Measurements from ENCODE around the gene BSND. TPM values are rescaled to one million over a fixed set of nuclear protein-coding genes. Genes with fewer than 3 reads are reported as not detected.

Gene BSND
- total and polyA plus RNA-seq, 9 of the 15 experiments (the other 6 are each of a cell fraction or from before 2014, with no cell fraction given): not detected

DNA sequence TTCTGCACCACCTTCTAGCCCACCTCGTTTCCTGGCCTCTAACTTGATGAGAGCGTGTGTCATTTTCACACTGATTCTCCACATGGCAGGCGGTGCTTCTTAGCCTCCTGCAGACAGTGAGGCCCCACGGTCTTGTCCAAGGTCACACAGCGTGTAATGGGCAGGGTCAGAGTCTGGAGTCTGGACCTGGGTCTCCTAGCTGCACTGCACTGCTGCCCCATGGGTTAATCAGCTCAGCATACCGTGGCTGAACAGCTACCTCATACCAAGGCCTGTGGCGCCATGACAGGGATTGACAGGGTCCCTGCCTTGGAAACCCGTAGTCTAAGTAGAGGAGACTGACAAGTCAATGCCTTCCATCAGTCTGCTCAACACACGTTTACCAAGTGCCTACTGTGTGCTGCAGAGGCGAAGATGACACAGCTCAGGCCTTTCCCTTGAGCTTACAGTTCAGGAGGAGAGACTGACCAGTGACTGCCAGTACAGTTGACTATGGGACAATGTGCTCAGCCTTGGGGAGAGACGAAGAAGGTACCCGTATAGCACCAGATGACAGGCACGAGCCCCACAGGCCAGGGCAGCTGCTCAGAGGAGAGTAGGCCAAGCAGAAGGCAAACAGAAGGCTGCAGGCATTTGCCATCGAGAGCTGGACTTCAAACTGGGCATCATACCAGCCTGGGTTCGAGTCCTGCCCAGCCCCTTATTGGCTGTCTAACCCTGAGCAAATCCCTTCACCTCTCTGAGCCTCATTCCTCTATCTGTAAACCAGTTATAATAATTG, 46.1 kb downstream of the BSND start:
- 75% methylated on average over 15 of the region's 15 CpGs for WGBS (ENCODE audit: insufficient coverage, low coverage, missing lambda C conversion rate)
- Histone ChIP-seq H3K36me3 (ENCODE audit: control insufficient read depth, insufficient read depth, low read length) (peaks cover 88% of the 10 kb centered on the region), H3K79me2 (ENCODE audit: control insufficient read depth, insufficient read depth, low read length) (peaks cover 79% of the 10 kb centered on the region)

DNA sequence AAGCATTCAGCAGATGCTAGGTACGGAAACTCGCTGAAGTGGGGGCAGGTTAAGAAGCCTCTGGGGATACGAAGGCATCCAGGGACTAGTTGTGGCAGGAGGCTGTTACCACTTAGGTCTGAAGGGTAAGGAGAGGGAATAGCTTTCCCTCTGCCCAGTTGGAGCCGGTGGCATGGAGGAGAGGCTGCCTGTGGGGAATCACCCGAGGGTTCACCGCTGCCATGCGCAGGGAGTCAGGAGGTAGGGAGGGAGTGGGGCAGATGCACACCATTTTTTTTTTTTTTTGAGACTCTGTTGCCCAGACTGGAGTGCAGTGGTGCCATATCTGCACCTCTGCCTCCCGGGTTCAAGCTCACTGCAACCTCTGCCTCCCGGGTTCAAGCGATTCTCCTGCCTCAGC, 46.7 kb downstream of the BSND start:
- TF ChIP-seq SMARCC2 (IDR thresholded peaks at IDR 0.05; ENCODE audit: low read depth): no peak
- TF ChIP-seq MYNN (IDR thresholded peaks at IDR 0.05): no peak
- TF ChIP-seq MYNN (CRISPR knock-in tag; IDR thresholded peaks at IDR 0.05): no peak
- TF ChIP-seq, protein P1, sequence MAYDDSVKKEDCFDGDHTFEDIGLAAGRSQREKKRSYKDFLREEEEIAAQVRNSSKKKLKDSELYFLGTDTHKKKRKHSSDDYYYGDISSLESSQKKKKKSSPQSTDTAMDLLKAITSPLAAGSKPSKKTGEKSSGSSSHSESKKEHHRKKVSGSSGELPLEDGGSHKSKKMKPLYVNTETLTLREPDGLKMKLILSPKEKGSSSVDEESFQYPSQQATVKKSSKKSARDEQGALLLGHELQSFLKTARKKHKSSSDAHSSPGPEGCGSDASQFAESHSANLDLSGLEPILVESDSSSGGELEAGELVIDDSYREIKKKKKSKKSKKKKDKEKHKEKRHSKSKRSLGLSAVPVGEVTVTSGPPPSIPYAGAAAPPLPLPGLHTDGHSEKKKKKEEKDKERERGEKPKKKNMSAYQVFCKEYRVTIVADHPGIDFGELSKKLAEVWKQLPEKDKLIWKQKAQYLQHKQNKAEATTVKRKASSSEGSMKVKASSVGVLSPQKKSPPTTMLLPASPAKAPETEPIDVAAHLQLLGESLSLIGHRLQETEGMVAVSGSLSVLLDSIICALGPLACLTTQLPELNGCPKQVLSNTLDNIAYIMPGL (CRISPR knock-in tag; IDR thresholded peaks at IDR 0.05): no peak
- no peak for TF ChIP-seq ERF (CRISPR knock-in tag; IDR thresholded peaks at IDR 0.05)
- no peak for TF ChIP-seq MCM5 (IDR thresholded peaks at IDR 0.05; ENCODE audit: low read depth)
- TF ChIP-seq NFIC (IDR thresholded peaks at IDR 0.05): no peak
- no peak for TF ChIP-seq BCL6 (CRISPR knock-in tag; IDR thresholded peaks at IDR 0.05)
- TF ChIP-seq NFXL1 (CRISPR knock-in tag; IDR thresholded peaks at IDR 0.05): no peak
- no peak for TF ChIP-seq HDAC3 (IDR thresholded peaks at IDR 0.05; ENCODE audit: borderline replicate concordance, partially characterized antibody)
- TF ChIP-seq HMG20A (CRISPR knock-in tag; conservative IDR thresholded peaks at IDR 0.05): no peak
- TF ChIP-seq, protein P2, sequence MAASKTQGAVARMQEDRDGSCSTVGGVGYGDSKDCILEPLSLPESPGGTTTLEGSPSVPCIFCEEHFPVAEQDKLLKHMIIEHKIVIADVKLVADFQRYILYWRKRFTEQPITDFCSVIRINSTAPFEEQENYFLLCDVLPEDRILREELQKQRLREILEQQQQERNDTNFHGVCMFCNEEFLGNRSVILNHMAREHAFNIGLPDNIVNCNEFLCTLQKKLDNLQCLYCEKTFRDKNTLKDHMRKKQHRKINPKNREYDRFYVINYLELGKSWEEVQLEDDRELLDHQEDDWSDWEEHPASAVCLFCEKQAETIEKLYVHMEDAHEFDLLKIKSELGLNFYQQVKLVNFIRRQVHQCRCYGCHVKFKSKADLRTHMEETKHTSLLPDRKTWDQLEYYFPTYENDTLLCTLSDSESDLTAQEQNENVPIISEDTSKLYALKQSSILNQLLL (CRISPR knock-in tag; IDR thresholded peaks at IDR 0.05; ENCODE audit: borderline replicate concordance): no peak
- Histone ChIP-seq H3K4me1 (replicated peaks in 1 of 2; ENCODE audit: control insufficient read depth in 2 of 2, insufficient read depth in 2 of 2, low read length in 2 of 2) (peaks cover 6 to 18% of the 10 kb centered on the region in 2 experiments; a peak in 3 of 5 replicates), H3K9me3 (replicated peaks; ENCODE audit: control insufficient read depth, insufficient read depth, low read depth, low read length) (no peaks in the 10 kb centered on the region), H3K27ac (ENCODE audit: extremely low read depth, low read depth, low read length) (no peak overlapping the region), H3K4me3 (no peak overlapping the region), H3K36me3 (ENCODE audit: control insufficient read depth, insufficient read depth, low read length) (peaks cover 94% of the 10 kb centered on the region), H3K9me1 (ENCODE audit: control insufficient read depth, insufficient read depth, low read length) (no peaks in the 10 kb centered on the region), H3K79me2 (ENCODE audit: control insufficient read depth, insufficient read depth, low read length) (peaks cover 72% of the 10 kb centered on the region), H3K4me2 (ENCODE audit: insufficient read depth, low read length) (no peak overlapping the region), H2AFZ (ENCODE audit: low read depth, low read length) (no peak overlapping the region), H3K9ac (ENCODE audit: insufficient read depth in 1 of 2, low read depth in 2 of 2, low read length in 2 of 2) (no peak overlapping the region), H3K27me3 (ENCODE audit: control insufficient read depth in 2 of 2, insufficient read depth in 2 of 2, low read length in 2 of 2) (no peaks in the 10 kb centered on the region; a peak in 1 of 5 replicates), H4K20me1 (replicated peaks; ENCODE audit: control insufficient read depth, insufficient read depth, low read length) (peaks cover 13% of the 10 kb centered on the region; the same call in 1 of the 2 replicates)
- intact Hi-C loops (cut with micrococcal nuclease): no loop called here
- in situ Hi-C loops (cut with MboI): no loop called here
- FAIRE-seq (no peak), DNase-seq (ENCODE audit: extremely low read depth in 1 of 4, low spot score in 3 of 4) (no peak), ATAC-seq (no peak)
- POLR2A ChIA-PET: no interaction called here
- WGBS (ENCODE audit: insufficient coverage, low coverage, missing lambda C conversion rate): 84% methylated on average over 7 of the region's 10 CpGs
- no TSS peak for BruUV-seq (replicated peaks)
- CTCF ChIA-PET (ENCODE audit: low intra/inter-chr PET ratio): no interaction called here

More for the DNA sequence above, 46.1 kb downstream of the BSND start:
- in situ Hi-C loops (cut with MboI): no loop called here
- peak overlapping the region in 1 of 2 experiments; percentile 65; a peak in 1 of 4 replicates for H3K9ac ChIP-seq (ENCODE audit: insufficient read depth in 1 of 2, low read depth in 2 of 2, low read length in 2 of 2)
- no peak overlapping the region for H2AFZ ChIP-seq (ENCODE audit: low read depth, low read length)
- FAIRE-seq: no peak
- ChIA-PET POLR2A (interaction anchor here (0.6 to 0.7 kb wide), 3 partner anchors 14 to 165 kb away, joined by 3 read pairs; no protein-coding TSS in a partner anchor), CTCF (ENCODE audit: low intra/inter-chr PET ratio) (no interaction called here)
- TF ChIP-seq MYNN (IDR thresholded peaks at IDR 0.05): no peak
- TF ChIP-seq MYNN (CRISPR knock-in tag; IDR thresholded peaks at IDR 0.05): no peak
- TF ChIP-seq ZKSCAN1 (IDR thresholded peaks at IDR 0.05; ENCODE audit: low read depth, low read length): peak; percentile 67
- TF ChIP-seq CHD2 (IDR thresholded peaks at IDR 0.05; ENCODE audit: low read depth, low read length): no peak
- peaks cover 6 to 24% of the 10 kb centered on the region in 2 experiments; a peak in 3 of 5 replicates for H3K4me1 ChIP-seq (replicated peaks in 1 of 2; ENCODE audit: control insufficient read depth in 2 of 2, insufficient read depth in 2 of 2, low read length in 2 of 2)
- BruUV-seq (replicated peaks): no TSS peak
- H4K20me1 ChIP-seq (replicated peaks; ENCODE audit: control insufficient read depth, insufficient read depth, low read length): peaks cover 14% of the 10 kb centered on the region; the same call in 1 of the 2 replicates
- H3K9me3 ChIP-seq (replicated peaks; ENCODE audit: control insufficient read depth, insufficient read depth, low read depth, low read length): no peaks in the 10 kb centered on the region
- no peak overlapping the region for H3K27ac ChIP-seq (ENCODE audit: extremely low read depth, low read depth, low read length)
- no peak for DNase-seq (ENCODE audit: extremely low read depth in 1 of 4, low spot score in 3 of 4)
- no peaks in the 10 kb centered on the region; a peak in 1 of 5 replicates for H3K27me3 ChIP-seq (ENCODE audit: control insufficient read depth in 2 of 2, insufficient read depth in 2 of 2, low read length in 2 of 2)
- intact Hi-C loops (cut with micrococcal nuclease): no loop called here
- H3K4me2 ChIP-seq (ENCODE audit: insufficient read depth, low read length): no peak overlapping the region
- ATAC-seq: no peak
- H3K4me3 ChIP-seq: no peak overlapping the region
- H3K9me1 ChIP-seq (ENCODE audit: control insufficient read depth, insufficient read depth, low read length): no peaks in the 10 kb centered on the region
